Activated T-cell treated with anti-CD3 and anti-CD28 coated beads, Interleukin-2, amount 50 U/mL, for 4 hours (primary cell): ENCODE data around the gene CHMP2A. TPM values are rescaled to one million over a fixed set of nuclear protein-coding genes. Genes with fewer than 3 reads are reported as not detected.

Experiments
- ATAC-seq, 2 donors: fragments of 200-7000 bp; cut with Tn5 transposase; one replicate each; pipeline ENCODE4 v1.10.0; 2021
- DNase-seq: peaks from one replicate; pipeline ENCODE4 v3.0.0-alpha.2; 2020
- H3K27me3 Mint-ChIP-seq: one replicate; pipeline ENCODE4 v1.8.0; 2021; ENCODE audit warnings: low read depth, mixed read lengths
- H3K36me3 Mint-ChIP-seq: one replicate; pipeline ENCODE4 v1.8.0; 2022; ENCODE audit warnings: mixed read lengths; ENCODE audit not compliant: insufficient read depth
- H3K4me1 Mint-ChIP-seq: one replicate; pipeline ENCODE4 v1.8.0; 2021; ENCODE audit warnings: low read depth, mixed read lengths
- H3K4me3 Mint-ChIP-seq: one replicate; pipeline ENCODE4 v1.8.0; 2021; ENCODE audit warnings: mild to moderate bottlenecking, moderate library complexity, mixed read lengths
- H3K9me3 Mint-ChIP-seq: one replicate; pipeline ENCODE4 v1.8.0; 2021; ENCODE audit warnings: mixed read lengths
- total RNA-seq, 3 donors: library from RNA; stranded (reverse); gene quantifications; one replicate each; pipeline ENCODE4 v1.2.1, GENCODE V29; 2021

The CHMP2A gene
- total RNA-seq, 3 donors from 2014 or later, result 117 to 128 (median 119) TPM

GRCh38 chr19:58572818-58573657 lies 18.1 kb upstream of the CHMP2A start, which contains the start of gene MZF1:
MZF1 (minus strand) TSS chr19:58573335; CDS start chr19:58571389, 1,946 bp downstream.
- DNase-seq, result peak; percentile 100
- no peaks in the 10 kb centered on the region for H3K9me3 Mint-ChIP-seq
- ATAC-seq, result peak; percentile 75 to 77
- H3K4me3 Mint-ChIP-seq, result peak within 1 kb of the TSS; percentile 97
- H3K4me1 Mint-ChIP-seq, result peaks cover 37% of the 10 kb centered on the region
- H3K27me3 Mint-ChIP-seq, result no peaks in the 10 kb centered on the region
- H3K36me3 Mint-ChIP-seq, result peaks cover 9% of the 10 kb centered on the region

DNA sequence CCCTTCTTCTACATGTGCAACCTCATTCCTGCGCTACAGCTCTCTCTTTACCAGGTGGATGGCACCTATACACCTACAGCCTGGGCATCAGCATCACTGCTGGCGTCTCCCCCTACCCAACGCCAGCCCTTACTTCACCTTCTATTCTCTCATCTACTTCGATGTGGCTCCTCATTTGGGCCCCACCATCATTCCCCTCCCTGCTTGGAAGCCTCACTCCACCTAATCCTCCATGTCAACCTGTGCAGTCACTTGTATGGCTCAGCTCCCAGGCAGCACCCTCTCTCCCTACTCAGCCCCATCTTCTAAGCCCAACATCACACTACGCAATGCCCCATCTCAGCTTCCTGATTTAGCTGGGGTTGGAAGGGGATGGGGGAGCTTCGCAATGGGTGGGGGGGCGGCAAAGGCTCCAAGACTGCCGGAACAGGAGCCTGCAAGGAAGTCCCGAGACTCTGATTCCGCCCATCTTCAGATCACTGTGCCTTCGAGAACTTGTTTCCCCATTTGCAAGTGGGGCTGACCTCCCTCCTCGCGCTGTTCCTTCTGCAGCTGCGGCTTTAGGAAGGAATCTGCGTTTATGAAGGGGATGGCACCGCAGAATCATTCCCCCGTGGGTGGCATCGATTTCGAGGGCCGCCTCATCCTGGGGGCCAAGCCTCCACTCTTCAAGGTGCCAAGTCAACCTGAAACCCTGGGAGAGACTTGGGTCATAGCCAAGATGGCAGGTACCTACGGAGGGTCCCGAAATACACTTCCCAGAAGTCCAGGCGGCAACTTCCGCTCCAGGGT lies 17.3 kb upstream of the CHMP2A start:
- H3K27me3 Mint-ChIP-seq, result no peaks in the 10 kb centered on the region
- ATAC-seq (no peak), DNase-seq (peak; percentile 1)
- H3K9me3 Mint-ChIP-seq, result no peaks in the 10 kb centered on the region
- H3K36me3 Mint-ChIP-seq, result peaks cover 12% of the 10 kb centered on the region
- peaks cover 31% of the 10 kb centered on the region for H3K4me1 Mint-ChIP-seq
- peak overlapping the region; percentile 97 for H3K4me3 Mint-ChIP-seq

DNA sequence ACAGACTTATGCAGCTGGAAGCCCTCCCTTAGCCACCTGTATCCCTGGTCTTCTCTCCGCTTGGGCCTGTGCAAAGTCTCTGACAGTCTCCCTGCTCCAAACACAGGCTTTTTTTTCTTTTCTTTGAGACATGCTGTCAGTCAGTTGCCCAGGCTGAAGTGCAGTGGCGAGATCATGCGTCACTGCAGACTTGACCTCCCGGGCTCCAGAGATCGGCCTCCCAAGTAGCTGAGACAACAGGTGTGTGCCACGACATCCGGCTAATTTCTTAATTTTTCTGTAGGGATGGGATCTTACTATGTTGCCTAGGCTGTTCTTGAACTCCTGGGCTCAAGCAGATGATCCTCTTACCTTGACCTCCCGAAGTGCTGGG lies 16.7 kb upstream of the CHMP2A start:
- H3K4me3 Mint-ChIP-seq, result peak overlapping the region; percentile 97
- ATAC-seq, result no peak
- peaks cover 31% of the 10 kb centered on the region for H3K4me1 Mint-ChIP-seq
- H3K36me3 Mint-ChIP-seq, result peaks cover 12% of the 10 kb centered on the region
- H3K27me3 Mint-ChIP-seq, result no peaks in the 10 kb centered on the region
- DNase-seq, result peak; percentile 3
- H3K9me3 Mint-ChIP-seq, result no peaks in the 10 kb centered on the region

DNA sequence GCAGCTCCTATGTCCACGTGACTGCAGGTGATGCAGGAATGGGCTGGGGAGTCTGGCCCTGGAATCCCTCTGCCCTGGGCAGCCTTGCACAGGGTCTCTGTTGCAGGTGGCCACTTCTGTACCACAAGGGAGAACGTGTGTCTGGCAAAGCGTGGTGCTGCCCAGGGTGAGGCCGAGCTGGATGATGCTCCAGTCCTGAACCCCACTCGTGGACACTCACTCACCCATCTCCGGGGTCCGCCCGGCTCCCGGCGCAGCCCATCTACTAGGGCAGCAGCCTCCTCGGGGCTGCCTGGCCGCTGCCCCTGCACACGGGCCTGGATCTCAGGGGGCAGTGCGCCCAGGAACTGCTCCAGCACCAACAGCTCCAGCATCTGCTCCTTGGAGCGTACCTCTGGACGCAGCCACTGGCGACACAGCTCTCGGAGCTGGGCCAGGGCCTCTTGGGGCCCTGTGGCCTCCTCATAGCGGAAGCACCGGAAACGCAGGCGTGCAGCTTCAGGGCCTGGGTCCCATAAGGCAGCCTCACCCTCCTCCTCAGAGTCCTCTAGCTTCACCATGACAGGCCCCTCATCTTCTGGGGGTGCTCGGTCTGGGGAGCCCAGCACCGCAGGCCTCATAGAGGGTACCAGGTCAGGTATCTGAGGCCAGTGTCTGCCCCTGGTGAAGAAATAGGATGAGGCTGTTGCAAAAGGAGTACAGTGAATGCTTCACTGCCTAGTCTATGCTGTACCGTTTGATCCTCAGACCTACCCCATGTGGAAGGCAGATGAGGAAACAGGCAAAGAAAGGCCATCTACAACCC lies 16.1 kb upstream of the CHMP2A start:
- DNase-seq (peak; percentile 4), ATAC-seq (no peak)
- Mint-ChIP-seq H3K27me3 (no peaks in the 10 kb centered on the region), H3K9me3 (no peaks in the 10 kb centered on the region), H3K4me3 (no peak overlapping the region), H3K4me1 (peaks cover 30% of the 10 kb centered on the region), H3K36me3 (peaks cover 12% of the 10 kb centered on the region)

DNA sequence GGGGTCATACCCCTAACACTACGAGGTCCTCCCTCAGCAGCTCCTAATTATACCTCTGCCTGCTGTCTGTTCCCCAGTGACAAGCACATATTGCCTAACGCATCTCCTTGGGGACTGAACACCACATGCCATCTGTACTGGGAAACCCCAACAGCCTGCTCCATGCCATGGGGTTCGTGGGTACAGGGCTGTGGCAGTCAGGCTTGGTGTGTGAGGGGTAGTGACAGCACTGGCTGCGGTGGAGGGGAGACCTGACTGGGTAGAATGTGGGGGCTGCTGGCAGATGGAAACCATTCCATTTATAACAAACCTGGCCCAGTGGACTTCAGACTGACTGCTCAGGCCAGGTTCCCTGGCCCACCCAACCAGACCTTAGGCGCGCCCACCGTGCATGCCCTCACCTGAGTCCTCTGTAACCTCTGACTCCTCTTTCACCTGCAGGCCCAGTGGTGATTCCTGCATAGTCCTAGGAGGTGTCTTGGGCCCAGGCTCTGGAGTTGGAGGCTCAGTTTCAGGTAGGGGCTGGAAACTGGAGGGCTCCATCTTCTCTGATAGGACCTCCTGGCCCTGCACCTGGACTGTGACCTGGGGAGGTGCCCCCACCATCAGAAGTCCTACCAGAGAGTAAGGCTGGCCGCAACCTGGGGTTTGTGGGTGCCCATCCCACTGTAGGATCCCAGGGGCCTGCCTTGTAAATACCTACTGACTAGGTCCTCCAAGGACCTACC lies 15.2 kb upstream of the CHMP2A start:
- Mint-ChIP-seq H3K36me3 (peaks cover 12% of the 10 kb centered on the region), H3K9me3 (no peaks in the 10 kb centered on the region), H3K4me1 (peaks cover 25% of the 10 kb centered on the region), H3K27me3 (no peaks in the 10 kb centered on the region), H3K4me3 (no peak overlapping the region)
- no peak for ATAC-seq
- peak; percentile 4 for DNase-seq

- Mint-ChIP-seq H3K9me3 (no peaks in the 10 kb centered on the region), H3K36me3 (peaks cover 12% of the 10 kb centered on the region), H3K4me3 (no peak overlapping the region), H3K4me1 (peaks cover 22% of the 10 kb centered on the region), H3K27me3 (no peaks in the 10 kb centered on the region)
- ATAC-seq, result no peak
- no peak for DNase-seq
Observed at GRCh38 chr19:58569191-58569942, 14.5 kb upstream of the CHMP2A start.

DNA sequence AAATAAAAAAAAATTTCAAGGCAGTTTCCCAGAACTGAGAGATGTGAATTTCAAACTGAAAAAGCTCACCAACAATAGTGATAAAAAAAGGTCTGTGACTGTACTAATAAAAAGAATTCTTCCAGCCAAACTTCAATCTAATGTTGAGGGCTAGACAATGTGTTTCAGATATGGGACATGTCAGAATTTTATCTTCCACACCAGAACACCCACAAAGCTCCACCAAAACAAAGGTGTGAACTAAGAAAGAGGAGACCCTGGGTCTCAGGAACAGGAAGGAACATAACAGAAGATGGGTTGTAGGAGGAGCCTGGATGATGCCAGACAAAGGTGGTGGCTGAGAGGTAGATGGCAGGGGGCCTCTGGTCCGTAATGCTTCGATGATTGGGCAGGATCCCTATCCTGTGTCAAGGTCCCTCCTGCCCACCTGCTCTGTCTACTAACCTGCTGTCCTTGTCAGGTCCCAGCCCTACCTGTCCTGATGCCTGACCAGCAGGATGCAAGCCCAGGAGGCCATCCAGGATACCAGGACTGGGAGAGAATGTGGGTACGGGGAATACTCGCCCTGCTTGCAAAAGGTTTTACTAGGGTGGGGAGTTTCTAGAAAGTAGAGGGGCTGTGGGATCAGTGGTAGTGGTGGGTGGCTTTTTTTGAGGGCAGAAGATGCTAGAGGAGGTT lies 13.7 kb upstream of the CHMP2A start:
- DNase-seq (no peak), ATAC-seq (no peak)
- H3K4me3 Mint-ChIP-seq, result no peak overlapping the region
- no peaks in the 10 kb centered on the region for H3K9me3 Mint-ChIP-seq
- peaks cover 12% of the 10 kb centered on the region for H3K36me3 Mint-ChIP-seq
- H3K4me1 Mint-ChIP-seq, result peaks cover 23% of the 10 kb centered on the region
- H3K27me3 Mint-ChIP-seq, result no peaks in the 10 kb centered on the region

GRCh38 chr19:58566989-58567388 lies 12.1 kb upstream of the CHMP2A start:
- peaks cover 11% of the 10 kb centered on the region for H3K36me3 Mint-ChIP-seq
- H3K27me3 Mint-ChIP-seq, result no peaks in the 10 kb centered on the region
- ATAC-seq (no peak), DNase-seq (no peak)
- H3K9me3 Mint-ChIP-seq, result no peaks in the 10 kb centered on the region
- H3K4me3 Mint-ChIP-seq, result no peak overlapping the region
- H3K4me1 Mint-ChIP-seq, result peaks cover 24% of the 10 kb centered on the region

GRCh38 chr19:58563823-58564222 lies 8.9 kb upstream of the CHMP2A start:
- Mint-ChIP-seq H3K4me3 (peak overlapping the region; percentile 16), H3K9me3 (no peaks in the 10 kb centered on the region), H3K36me3 (peaks cover 6% of the 10 kb centered on the region), H3K27me3 (no peaks in the 10 kb centered on the region), H3K4me1 (peaks cover 38% of the 10 kb centered on the region)
- ATAC-seq, result no peak
- no peak for DNase-seq

DNA sequence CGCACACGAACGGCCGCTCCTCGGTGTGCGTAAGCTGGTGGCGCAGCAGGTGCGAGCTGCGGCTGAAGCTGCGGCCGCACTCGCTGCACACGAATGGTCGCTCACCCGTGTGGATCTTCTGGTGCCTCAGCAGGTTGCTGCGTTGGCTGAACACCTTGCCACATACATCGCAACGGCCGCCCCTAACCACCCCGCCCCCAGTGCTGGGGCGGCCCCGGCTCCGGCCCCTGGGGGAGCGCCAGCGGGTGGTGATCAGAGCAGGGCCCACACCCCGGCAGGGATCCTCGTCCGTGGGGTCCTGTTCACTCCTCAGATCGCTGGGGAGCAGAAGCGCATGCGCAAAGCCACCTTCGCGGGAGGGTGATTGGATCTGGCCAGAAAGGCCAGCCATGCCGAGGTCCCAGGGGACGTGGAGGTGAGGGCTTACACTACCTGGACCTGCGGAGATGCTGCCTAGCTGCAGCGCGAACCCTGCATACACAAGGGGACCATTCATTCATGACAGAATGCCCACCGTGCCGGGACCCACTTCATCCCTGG lies 8.2 kb upstream of the CHMP2A start:
- Mint-ChIP-seq H3K27me3 (no peaks in the 10 kb centered on the region), H3K9me3 (no peaks in the 10 kb centered on the region), H3K4me3 (peak overlapping the region; percentile 76), H3K36me3 (peaks cover 4% of the 10 kb centered on the region), H3K4me1 (peaks cover 39% of the 10 kb centered on the region)
- no peak for DNase-seq
- no peak for ATAC-seq

- no peaks in the 10 kb centered on the region for H3K27me3 Mint-ChIP-seq
- no peak for ATAC-seq
- H3K9me3 Mint-ChIP-seq, result no peaks in the 10 kb centered on the region
- H3K4me1 Mint-ChIP-seq, result peaks cover 44% of the 10 kb centered on the region
- DNase-seq, result no peak
- peak overlapping the region; percentile 76 for H3K4me3 Mint-ChIP-seq
- peaks cover under 1% of the 10 kb centered on the region for H3K36me3 Mint-ChIP-seq
Observed at GRCh38 chr19:58562122-58563033, 7.5 kb upstream of the CHMP2A start.
